Neural progenitor cell (in vitro differentiated cells): ENCODE results near the gene UBL7. TPM values are rescaled to one million over a fixed set of nuclear protein-coding genes. Genes with fewer than 3 reads are reported as not detected.

Experiments
- DNase-seq: peaks from one replicate; pipeline ENCODE4 v3.0.0-alpha.2; 2016; ENCODE audit warnings: low spot score
- H2AFZ ChIP-seq: fragments of 200-600 bp; sonication (generic); replicated peaks from 2 replicates; pipeline ENCODE4 v1.6.1; 2016; ENCODE audit warnings: antibody characterized with exemption
- H3F3A ChIP-seq: fragments of 200-600 bp; sonication (generic); 2 replicates; pipeline ENCODE4 v1.6.1; 2016; ENCODE audit warnings: antibody characterized with exemption, low read depth
- H3K27ac ChIP-seq: fragments of 200-600 bp; sonication (generic); 2 replicates; pipeline ENCODE4 v1.5.1; 2016; ENCODE audit warnings: mild to moderate bottlenecking
- H3K27me3 ChIP-seq: fragments of 200-600 bp; sonication (generic); 2 replicates; pipeline ENCODE4 v1.6.1; 2016; ENCODE audit warnings: mild to moderate bottlenecking, moderate library complexity
- H3K36me3 ChIP-seq: fragments of 200-600 bp; sonication (generic); 2 replicates; pipeline ENCODE4 v1.5.1; 2016
- H3K4me1 ChIP-seq: fragments of 200-600 bp; sonication (generic); 2 replicates; pipeline ENCODE4 v1.6.1; 2016; ENCODE audit warnings: mixed run types
- H3K4me2 ChIP-seq: fragments of 200-600 bp; sonication (generic); 2 replicates; pipeline ENCODE4 v1.6.1; 2016
- H3K4me3 ChIP-seq: fragments of 200-600 bp; sonication (generic); 2 replicates; pipeline ENCODE4 v1.5.1; 2016
- H3K79me2 ChIP-seq: fragments of 200-600 bp; sonication (generic); 2 replicates; pipeline ENCODE4 v1.6.1; 2016; ENCODE audit warnings: low read depth
- H3K9ac ChIP-seq: fragments of 200-600 bp; sonication (generic); 2 replicates; pipeline ENCODE4 v1.6.1; 2016
- H3K9me3 ChIP-seq: fragments of 200-600 bp; sonication (generic); 2 replicates; pipeline ENCODE4 v1.5.1; 2016; ENCODE audit warnings: low read depth
- H4K20me1 ChIP-seq: fragments of 200-600 bp; sonication (generic); 2 replicates; pipeline ENCODE4 v1.6.1; 2016; ENCODE audit warnings: low read depth
- H3K27ac Mint-ChIP-seq: 3 replicates; pipeline ENCODE4 v1.8.0; 2021; ENCODE audit warnings: mixed read lengths
- H3K27me3 Mint-ChIP-seq: 2 replicates; pipeline ENCODE4 v1.8.0; 2022; ENCODE audit warnings: low read depth, mild to moderate bottlenecking, inconsistent platforms, moderate library complexity, mixed read lengths; ENCODE audit not compliant: insufficient read depth
- H3K36me3 Mint-ChIP-seq: 3 replicates; pipeline ENCODE4 v1.8.0; 2021; ENCODE audit warnings: mixed read lengths
- H3K4me1 Mint-ChIP-seq: 3 replicates; pipeline ENCODE4 v1.8.0; 2021; ENCODE audit warnings: mixed read lengths
- H3K4me3 Mint-ChIP-seq: 3 replicates; pipeline ENCODE4 v1.8.0; 2021; ENCODE audit warnings: mild to moderate bottlenecking, moderate library complexity, mixed read lengths
- H3K9me3 Mint-ChIP-seq: 3 replicates; pipeline ENCODE4 v1.8.0; 2020; ENCODE audit warnings: mixed read lengths
- EZH2 ChIP-seq: fragments of 200-600 bp; sonication (generic); IDR thresholded peaks from 2 replicates; pipeline ENCODE4 v1.6.1; 2017; ENCODE audit warnings: antibody characterized with exemption, mild to moderate bottlenecking, moderate library complexity
- EZH2phosphoT487 ChIP-seq: fragments of 200-600 bp; sonication (generic); IDR thresholded peaks from 2 replicates; pipeline ENCODE4 v1.6.1; 2017; ENCODE audit warnings: antibody characterized with exemption
- total RNA-seq: library from RNA; depleted of rRNA; stranded (reverse); fragments of >200 nt; gene quantifications from 2 replicates; pipeline ENCODE4 v1.2.3, GENCODE V29; 2015; ENCODE audit warnings: low replicate concordance
- TF ChIP-seq, protein P1 (sequence below): fragments of 200-600 bp; sonication (generic); IDR thresholded peaks from 2 replicates; pipeline ENCODE4 v1.5.1; 2017; ENCODE audit warnings: antibody characterized with exemption, mild to moderate bottlenecking

Gene UBL7
- total RNA-seq, 1 donor from 2014 or later: 60.4 TPM

GRCh38 chr15:74410502-74410901 is 50.5 kb downstream of the UBL7 start:
- H3K4me1 ChIP-seq: peaks cover 19% of the 10 kb centered on the region
- H3K27me3 ChIP-seq: no peaks in the 10 kb centered on the region
- no peaks in the 10 kb centered on the region for H3F3A ChIP-seq
- H3K36me3 Mint-ChIP-seq: peaks cover 6% of the 10 kb centered on the region
- H3K4me3 Mint-ChIP-seq: no peak overlapping the region
- H3K79me2 ChIP-seq: no peaks in the 10 kb centered on the region
- no peaks in the 10 kb centered on the region for H3K9me3 Mint-ChIP-seq
- H3K9ac ChIP-seq: no peak overlapping the region
- H3K36me3 ChIP-seq: no peaks in the 10 kb centered on the region
- peaks cover 37% of the 10 kb centered on the region for H3K4me1 Mint-ChIP-seq
- no peak overlapping the region for H3K27ac Mint-ChIP-seq
- H3K4me3 ChIP-seq: no peak overlapping the region
- H4K20me1 ChIP-seq: no peaks in the 10 kb centered on the region
- H3K9me3 ChIP-seq: no peaks in the 10 kb centered on the region
- H3K27me3 Mint-ChIP-seq: peaks cover 14% of the 10 kb centered on the region
- TF ChIP-seq, protein P1, sequence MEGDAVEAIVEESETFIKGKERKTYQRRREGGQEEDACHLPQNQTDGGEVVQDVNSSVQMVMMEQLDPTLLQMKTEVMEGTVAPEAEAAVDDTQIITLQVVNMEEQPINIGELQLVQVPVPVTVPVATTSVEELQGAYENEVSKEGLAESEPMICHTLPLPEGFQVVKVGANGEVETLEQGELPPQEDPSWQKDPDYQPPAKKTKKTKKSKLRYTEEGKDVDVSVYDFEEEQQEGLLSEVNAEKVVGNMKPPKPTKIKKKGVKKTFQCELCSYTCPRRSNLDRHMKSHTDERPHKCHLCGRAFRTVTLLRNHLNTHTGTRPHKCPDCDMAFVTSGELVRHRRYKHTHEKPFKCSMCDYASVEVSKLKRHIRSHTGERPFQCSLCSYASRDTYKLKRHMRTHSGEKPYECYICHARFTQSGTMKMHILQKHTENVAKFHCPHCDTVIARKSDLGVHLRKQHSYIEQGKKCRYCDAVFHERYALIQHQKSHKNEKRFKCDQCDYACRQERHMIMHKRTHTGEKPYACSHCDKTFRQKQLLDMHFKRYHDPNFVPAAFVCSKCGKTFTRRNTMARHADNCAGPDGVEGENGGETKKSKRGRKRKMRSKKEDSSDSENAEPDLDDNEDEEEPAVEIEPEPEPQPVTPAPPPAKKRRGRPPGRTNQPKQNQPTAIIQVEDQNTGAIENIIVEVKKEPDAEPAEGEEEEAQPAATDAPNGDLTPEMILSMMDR: no peak
- TF ChIP-seq EZH2phosphoT487 (no peak), EZH2 (no peak)
- no peak for DNase-seq
- no peak overlapping the region for H3K27ac ChIP-seq
- H2AFZ ChIP-seq: no peak overlapping the region
- no peak overlapping the region for H3K4me2 ChIP-seq

GRCh38 chr15:74409225-74409624 is 51.7 kb downstream of the UBL7 start:
- peaks cover 38% of the 10 kb centered on the region for H3K4me1 Mint-ChIP-seq
- H3K27ac ChIP-seq: no peak overlapping the region
- no peak overlapping the region for H3K4me2 ChIP-seq
- H3K79me2 ChIP-seq: no peaks in the 10 kb centered on the region
- no peak overlapping the region for H3K27ac Mint-ChIP-seq
- peaks cover 19% of the 10 kb centered on the region for H3K4me1 ChIP-seq
- TF ChIP-seq, protein P1: no peak
- TF ChIP-seq EZH2phosphoT487: no peak
- TF ChIP-seq EZH2: no peak
- peaks cover 19% of the 10 kb centered on the region for H3K27me3 Mint-ChIP-seq
- DNase-seq: no peak
- peaks cover 2% of the 10 kb centered on the region for H3K36me3 Mint-ChIP-seq
- no peaks in the 10 kb centered on the region for H3K36me3 ChIP-seq
- H3K9me3 Mint-ChIP-seq: no peaks in the 10 kb centered on the region
- H2AFZ ChIP-seq: no peak overlapping the region
- no peak overlapping the region for H3K4me3 Mint-ChIP-seq
- H4K20me1 ChIP-seq: no peaks in the 10 kb centered on the region
- no peaks in the 10 kb centered on the region for H3F3A ChIP-seq
- H3K4me3 ChIP-seq: no peak overlapping the region
- H3K27me3 ChIP-seq: no peaks in the 10 kb centered on the region
- no peaks in the 10 kb centered on the region for H3K9me3 ChIP-seq
- no peak overlapping the region for H3K9ac ChIP-seq

DNA sequence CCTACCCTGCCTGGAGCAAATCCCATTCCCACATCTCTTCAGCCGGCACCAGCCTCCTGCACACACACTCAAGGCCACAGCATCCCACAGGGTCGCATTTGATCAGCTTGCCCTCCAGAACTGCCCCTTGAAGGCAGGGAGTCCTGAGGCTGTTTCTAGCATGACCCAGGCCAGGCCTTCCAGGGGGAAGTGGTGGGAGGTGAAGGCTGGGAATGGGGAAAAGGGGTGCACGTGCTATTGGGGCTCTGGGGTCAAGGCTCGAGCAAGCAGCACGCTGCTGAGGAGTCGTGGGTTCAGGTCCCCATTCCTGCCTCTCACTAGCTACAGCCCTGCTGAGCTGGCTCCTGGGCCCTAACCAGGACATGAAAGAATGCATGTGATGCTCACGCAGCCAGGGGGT is 52.1 kb downstream of the UBL7 start:
- H3K36me3 ChIP-seq: no peaks in the 10 kb centered on the region
- H3K27me3 ChIP-seq: no peaks in the 10 kb centered on the region
- H3K4me2 ChIP-seq: no peak overlapping the region
- Mint-ChIP-seq H3K9me3 (no peaks in the 10 kb centered on the region), H3K27me3 (peaks cover 17% of the 10 kb centered on the region), H3K4me3 (peak overlapping the region; percentile 9), H3K27ac (peak overlapping the region; percentile 9), H3K4me1 (peaks cover 41% of the 10 kb centered on the region), H3K36me3 (no peaks in the 10 kb centered on the region)
- no peak overlapping the region for H3K27ac ChIP-seq
- TF ChIP-seq, protein P1: no peak
- TF ChIP-seq EZH2: no peak
- no peak for TF ChIP-seq EZH2phosphoT487
- no peaks in the 10 kb centered on the region for H3F3A ChIP-seq
- H3K4me3 ChIP-seq: no peak overlapping the region
- H3K9me3 ChIP-seq: no peaks in the 10 kb centered on the region
- no peak overlapping the region for H3K9ac ChIP-seq
- no peak for DNase-seq
- H3K79me2 ChIP-seq: no peaks in the 10 kb centered on the region
- no peak overlapping the region for H2AFZ ChIP-seq
- H3K4me1 ChIP-seq: peaks cover 19% of the 10 kb centered on the region
- no peaks in the 10 kb centered on the region for H4K20me1 ChIP-seq
